Stimulated activated CD4-positive, alpha-beta T cell treated with anti-CD3 and anti-CD28 coated beads, Interleukin-12 subunit alpha, Interleukin-12 subunit beta, amount 100 ng/mL, for 24 hours (primary cell): ENCODE measurements around the gene CCDC154.

Source experiments
- DNase-seq, 2 experiments: peaks; one replicate each; pipeline ENCODE4 v3.0.0-alpha.2; 2020; ENCODE audit warnings: low read depth in 2 of 2

The CCDC154 gene

GRCh38 chr16:1393613-1394176, 50.7 kb downstream of the CCDC154 start:
- no peak for DNase-seq

GRCh38 chr16:1392826-1393225, 51.5 kb downstream of the CCDC154 start:
- DNase-seq = no peak

- DNase-seq = no peak
Observed at GRCh38 chr16:1390239-1390779, 54.0 kb downstream of the CCDC154 start.

GRCh38 chr16:1389762-1390161, 54.6 kb downstream of the CCDC154 start:
- DNase-seq = no peak

GRCh38 chr16:1387331-1387730, 57.0 kb downstream of the CCDC154 start:
- DNase-seq = no peak

- no peak for DNase-seq
Observed at GRCh38 chr16:1385232-1385631, 59.1 kb downstream of the CCDC154 start.
